GM04504 (cell line): Measurements from ENCODE around the gene C11orf21.

Experiments
- DNase-seq: peaks from one replicate; pipeline ENCODE4 v3.0.0-alpha.2; 2012; ENCODE audit warnings: low read depth

Gene C11orf21

DNA sequence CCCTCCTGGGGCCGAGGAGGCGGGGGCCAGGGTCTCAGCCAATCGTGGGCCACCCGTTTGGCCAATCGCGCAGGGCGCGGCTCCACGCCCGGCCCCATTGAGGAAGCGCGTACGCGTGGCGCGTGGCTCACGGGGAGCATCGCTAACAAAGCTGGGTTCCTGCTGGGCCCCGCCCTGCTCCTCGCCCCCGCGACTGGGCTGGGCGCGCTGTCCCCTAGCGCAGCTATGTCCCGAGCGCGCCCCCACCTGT lies 30.7 kb downstream of the C11orf21 start:
- DNase-seq: no peak

DNA sequence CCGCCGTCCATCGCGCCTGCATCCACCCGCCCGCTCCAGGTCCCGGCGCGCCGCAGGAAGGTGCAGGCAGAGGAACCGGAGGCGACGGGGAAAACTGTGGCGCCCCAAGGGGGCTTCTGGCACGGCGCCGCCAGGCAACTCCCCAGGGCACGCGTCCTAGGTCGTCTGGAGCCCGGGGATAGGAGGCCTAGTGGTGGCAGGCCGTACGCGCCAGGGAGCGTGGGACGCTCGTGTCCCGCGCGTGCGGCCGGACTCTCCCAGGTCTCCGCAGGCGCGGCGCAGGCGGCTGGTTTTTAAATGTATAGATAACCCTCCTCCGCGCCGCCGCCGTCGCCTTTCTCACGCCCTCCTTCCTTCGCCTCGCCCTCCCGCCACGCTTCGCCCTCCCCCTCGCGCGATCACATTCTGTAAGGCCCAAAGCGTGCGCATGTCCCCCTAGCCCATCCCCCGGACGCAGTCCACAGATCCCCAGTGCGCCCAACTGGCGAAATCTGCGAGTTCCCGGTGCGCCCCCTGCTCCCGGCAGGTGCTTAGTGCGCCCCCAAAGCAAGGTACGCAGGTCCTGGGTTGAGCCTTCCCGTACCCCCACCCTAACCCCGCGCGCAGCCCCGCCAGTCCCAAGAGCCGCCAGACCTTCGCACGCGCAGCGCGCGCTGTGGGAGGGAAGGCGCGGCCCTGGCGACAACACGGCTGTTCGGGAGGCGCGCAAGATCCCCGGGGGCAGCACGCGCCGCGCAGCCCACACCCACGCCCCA lies 31.2 kb downstream of the C11orf21 start, which contains the start of gene ASCL2:
Gene ASCL2, minus strand, starts transcription at position 267 of the 755 bp plus-strand sequence. Its CDS starts 256 bp downstream, at position 11.
- no peak for DNase-seq

DNA sequence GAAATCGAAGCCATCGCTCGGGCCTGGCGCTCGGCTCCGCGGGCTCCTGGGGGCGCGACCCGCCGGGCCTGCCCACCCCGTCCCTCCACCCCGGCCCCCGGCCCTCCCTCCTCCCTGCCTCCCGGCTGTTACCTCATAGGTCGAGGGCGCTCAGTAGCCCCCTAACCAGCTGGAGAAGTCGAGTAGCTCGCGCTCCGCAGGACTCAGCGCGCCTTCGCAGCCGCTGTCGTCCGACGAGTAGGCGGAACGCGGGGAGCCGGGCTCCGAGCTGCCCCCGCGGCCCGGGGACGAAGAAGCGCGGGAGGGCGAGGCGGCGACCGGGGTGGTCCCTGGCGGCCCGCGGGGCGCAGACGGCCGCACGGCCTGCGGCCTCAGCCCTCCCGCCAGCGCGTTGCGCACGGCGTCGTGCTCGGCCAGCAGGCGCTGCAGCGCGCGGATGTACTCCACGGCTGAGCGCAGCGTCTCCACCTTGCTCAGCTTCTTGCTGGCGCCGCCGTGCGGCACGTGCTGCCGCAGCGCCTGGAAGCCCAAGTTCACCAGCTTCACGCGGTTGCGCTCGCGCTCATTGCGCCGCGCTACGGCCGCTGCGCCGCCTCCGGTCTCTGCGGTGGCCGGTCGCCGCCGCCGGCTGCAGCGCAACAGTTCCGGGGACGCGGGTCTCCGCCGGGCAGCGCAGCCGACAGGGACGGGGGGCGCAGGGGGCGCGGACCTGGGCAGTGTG lies 32.0 kb downstream of the C11orf21 start:
- no peak for DNase-seq

DNA sequence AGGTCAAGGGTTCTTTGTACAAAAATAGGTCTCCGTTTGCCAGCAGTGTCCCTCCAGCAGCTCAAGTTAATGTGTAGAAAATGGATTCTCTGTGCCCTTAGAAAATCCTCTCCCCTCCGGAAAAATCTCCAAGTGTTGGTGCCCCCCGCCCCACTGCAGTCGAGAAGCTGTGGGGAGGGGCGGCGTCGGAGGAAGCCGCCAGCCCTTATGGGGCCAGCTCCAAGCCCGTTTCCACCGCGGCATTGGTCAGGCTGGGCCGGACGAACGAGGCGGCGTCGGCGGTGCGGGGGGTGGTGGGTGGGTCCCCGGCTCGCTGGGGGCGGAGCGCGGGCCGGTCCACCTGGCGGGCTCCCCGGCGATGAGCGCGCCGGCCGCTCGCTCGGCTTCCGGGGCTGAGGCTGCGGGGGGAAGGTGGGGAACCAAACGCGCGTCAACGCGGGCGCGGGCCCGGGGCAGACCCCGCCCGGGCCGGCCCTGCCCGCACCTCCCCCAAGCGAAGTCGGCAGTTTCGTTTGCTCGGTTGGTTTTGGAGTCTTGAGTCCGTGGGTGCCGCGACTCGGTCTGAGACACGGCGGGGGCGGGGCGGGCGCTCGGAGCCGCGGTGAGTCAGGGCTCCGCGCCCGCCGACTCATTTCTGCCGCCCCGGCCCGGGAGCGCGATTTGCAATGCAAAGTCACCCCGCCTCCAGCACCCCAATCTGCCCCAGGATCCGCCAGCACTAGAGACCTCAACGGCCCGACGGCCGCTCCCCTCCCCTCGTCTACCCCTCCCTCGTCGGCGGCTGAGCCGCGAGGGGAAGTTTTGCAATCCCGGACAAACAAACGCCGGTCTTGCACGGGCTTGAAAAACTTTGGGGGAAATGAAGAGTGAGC lies 32.8 kb downstream of the C11orf21 start:
- DNase-seq: no peak

DNA sequence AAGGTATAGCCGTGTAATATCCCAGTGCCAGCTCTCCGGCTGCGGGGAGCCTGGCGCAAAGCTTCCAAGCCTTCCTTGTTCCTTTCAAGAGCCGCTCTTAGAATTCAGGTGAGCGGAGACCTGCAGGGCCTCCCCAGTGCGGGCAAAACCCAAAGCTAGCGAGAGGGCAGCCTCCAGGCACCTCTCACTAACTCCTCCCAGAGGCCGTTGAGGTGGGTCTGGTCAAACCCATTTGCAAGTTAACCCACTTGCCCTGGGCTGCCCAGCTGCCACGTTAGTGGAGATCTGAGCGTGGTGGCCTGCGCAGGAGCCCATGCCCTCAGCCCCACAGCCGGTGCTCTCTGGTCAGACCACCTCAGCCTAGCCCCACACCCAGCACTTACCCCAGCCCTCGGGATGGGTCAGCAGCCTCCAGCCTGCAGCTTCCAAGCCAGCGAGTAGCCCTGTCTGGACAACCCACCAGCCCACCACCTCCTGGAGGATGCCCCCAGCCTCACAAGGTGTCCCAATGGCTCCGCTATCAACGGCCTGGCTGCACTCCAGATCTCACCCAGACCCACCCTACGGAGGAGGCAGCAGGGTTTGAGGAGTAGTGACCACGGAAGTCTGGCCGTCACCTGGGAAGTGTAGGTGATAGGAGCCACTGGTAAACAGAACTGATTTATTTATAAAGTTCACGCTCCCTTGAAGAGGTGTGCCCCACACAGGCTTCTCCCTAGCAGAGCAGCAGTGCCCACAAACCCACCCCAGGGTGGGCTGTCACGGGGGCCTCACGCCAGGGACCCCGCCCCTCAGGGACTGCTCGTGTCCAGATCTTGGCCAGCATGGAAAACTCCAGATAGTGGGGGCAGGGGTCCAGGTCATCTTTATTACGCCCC lies 33.6 kb downstream of the C11orf21 start:
- no peak for DNase-seq

DNA sequence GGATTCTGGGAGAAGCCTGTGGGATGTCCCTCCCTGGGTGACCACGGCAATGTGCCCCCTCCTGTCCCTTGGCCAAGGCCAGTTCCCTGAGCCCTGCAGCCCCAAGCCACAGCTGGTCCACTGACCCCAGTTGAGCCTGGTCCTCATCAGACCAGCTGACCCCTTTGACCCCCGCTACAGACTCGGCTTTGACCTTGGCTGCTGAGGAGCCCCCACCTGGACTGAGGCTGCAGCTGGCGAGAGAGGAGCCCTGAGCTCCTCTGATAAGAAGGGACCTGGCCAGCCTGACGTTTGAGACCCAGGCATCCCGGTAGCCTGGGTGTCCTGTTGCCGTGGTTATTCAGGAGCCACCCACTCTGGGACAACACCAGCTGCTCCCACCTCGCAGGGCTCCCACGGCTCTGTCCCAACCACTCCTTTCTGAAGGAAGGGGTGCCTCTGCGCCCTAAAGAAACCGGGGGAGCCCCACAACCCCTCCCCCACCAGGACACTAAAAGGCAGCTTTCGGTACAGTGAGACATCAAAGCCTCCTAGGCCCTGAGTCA lies 34.3 kb downstream of the C11orf21 start:
- DNase-seq: no peak

DNA sequence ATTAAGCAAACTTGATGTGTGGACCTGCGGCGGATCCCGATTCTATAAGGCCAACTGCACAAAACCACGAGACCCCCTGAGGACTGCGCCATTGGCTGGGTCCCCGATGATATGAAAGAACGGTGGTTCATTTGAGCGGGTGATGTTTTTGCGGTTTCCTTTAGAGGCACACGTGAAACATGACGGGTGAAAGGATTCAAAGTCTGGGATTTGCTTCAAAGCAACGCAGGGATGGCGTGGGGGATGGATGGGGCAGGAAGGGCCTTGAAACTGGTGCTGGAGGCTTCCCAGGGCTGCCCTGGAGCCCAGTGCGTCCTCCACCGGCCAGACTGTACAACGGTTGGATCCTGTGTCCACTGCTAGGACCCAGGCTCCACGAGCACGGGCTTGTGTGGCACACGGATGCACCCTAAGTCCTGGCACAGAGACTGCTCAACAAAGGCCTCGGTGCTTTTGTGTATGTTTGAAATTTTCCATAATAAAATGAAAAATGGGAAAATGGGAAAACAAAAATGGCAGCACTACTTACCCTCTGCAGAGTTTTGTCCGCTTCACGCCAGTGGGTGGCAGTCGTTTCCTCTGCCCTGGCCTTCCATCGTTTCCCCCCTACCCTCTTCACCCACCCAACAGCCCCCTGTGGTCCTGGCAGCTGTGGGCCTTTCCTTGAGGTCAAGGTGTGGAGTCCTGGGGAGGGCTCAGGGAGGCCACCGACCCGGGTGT lies 35.0 kb downstream of the C11orf21 start:
- DNase-seq: no peak

DNA sequence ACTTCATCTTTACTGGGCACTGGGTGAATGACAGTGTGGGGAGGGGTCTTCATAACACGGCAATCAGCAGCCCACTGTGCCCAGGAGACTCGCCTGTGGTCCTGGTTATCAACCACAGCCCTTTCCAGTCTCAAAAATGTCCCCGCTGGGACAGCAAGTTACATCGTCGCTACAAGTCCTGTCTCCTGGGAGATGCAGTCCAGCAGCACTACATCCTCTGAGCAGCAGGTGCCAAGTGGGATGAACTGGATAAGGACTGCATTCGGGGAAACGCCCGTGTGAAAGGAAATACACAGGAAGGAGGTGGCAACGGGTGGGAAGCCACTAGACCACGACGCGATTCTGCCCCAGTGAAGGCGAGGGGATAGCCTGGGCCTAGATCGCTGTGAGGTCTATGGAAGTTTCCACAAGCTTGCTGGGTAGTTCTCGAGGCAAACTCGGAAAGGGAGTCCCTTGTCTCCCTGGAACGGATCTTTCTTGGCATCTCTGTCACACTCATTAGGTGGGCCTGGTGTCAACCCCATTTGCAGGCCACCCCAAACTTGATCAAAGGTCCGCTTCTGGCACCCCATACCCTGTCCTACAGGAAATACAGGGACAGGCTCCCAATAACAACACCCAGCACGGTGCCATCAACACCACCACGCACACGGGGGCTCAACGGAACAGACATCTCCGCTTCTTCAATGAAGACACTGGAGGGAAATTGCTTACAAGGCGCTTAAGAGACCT lies 35.7 kb downstream of the C11orf21 start:
- no peak for DNase-seq

DNA sequence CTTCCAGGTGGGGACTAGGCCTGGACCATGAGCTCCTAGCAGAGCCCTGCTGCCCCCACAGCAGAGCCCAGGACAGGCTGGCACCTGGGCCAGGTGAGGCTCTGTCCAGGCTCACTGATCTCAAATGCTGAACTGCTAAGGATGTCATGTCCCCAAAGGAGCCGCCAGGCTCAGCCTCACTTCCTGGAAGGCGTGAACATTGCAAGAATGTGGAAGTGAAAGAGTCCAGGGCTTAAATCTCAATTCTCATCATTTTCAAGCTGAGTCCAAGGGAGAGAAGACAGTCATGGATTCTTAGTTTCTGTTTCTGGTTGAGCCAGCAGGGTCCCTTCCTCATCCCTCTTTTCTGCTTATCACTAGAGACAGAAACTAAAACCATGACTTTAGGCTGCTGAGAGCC lies 36.3 kb downstream of the C11orf21 start:
- no peak for DNase-seq

DNA sequence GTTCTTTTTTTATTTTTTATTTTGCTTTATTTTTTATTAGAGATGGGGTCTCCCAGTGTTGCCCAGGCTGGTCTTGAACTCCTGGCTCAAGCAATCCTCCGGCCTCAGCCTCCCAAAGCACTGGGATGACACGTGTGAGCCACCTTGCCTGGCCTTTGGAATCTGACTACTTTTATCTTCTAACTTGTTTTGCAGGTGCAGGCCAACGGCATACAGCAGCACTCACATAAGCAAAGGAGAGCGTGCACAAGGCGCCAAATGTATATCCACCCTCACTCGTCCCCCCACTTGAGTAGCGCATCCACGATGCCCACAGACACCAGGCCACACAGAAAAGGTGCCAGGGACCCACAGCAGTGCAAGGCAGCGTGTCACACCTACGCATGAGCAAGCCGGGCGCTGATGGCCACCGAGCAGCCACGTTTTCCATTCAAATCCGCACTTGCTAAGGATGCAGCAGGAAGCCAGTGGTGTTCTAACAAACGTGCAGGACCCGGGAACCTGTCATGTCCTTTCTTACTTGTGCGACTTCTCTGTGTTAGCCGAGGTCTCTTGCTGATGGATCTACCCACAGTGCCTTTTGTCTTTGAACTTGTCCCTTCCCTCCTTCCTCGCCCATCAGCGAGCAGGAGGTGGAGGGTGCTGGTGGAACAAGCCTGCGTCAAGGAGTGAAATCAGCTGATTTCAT lies 37.2 kb downstream of the C11orf21 start:
- no peak for DNase-seq

DNA sequence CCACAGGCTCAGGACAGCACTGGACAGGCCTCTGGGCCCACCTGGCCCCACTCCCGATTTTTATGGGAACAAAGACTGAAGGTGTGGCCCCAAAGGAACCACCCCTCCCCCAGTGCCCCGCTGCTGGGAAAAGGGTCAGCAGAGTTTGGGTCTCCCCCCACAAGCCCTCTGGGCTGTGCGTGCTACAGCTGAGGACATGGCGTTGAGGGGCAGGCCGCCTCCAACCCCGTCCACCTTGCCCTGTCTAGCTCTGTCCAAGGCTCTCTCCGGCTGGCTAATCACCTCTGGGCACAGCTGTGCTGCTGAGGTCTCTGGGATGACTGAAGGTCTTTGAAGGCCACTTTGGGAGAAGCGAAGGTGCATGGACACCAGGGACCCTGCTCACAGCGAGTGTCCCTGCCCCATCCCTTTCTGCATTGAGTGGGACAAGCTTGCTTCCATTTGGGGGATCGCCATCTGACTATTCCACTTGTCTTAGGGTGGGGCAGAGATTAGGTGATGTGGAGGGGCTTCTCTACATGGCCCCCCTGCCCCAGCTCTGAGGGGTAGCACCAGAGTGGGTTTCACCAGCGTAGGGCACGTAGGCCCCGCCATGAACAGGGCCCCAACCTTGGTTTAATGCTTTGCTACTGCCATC lies 37.9 kb downstream of the C11orf21 start:
- DNase-seq: no peak

DNA sequence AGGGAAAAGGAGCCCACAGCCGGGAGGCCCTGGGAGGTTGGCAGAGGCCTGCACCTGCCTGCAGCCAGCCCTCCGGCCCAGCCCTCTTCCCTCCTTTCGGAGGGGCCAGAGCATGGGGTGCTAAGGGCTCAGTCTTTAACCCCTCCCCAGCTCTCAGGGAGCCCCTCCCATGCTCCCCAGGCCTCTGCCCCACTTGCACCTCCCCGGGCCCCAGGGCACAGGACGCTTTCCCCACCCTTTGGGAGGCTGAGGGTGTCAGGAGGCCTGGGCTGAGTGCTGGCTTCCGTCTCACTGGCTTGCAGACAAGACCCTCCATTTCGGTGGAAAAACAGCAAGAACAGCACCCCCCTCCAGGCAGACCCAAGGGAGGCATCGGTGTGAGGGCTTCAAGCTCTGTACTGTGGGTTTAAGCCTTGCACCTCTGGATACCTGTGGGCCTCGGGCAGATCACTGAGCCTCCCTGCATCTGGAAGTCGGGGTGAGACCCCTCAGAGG lies 38.6 kb downstream of the C11orf21 start:
- no peak for DNase-seq

DNA sequence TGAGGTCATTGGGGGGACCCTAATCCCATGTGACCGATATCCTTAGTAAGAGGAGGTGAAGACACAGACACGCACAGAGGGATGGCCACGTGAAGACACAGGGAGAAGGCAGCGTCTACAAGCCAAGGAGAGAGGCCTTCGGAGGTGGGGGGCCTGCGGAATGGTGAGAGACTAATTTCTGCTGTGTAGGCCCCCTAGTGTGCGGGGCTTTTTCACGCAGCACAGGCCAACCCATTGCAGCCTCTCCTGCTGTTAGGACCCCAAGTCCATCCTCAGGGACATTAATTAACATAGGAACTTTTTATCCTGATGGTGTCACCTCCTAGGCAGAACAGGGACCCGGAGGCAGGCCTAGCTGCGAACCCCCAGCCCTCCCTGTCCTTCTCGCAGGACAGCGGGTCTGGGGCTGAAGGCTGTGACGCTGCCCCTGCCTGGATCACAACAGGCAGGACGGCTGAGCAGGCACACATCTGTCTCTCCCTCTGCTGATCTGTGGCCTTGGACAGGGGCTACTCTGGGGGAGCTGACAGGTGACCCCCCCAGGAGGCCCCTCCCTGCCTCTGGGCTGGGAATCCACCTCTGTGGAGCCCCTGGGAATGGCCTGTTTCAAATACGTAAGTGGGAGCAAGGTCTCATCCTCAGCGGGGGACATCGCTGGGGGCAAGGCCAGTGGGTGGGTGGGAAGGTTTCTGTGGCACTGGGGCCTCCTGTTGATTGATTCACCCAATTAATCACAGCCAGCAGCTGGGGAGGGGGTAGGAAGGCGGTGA lies 39.2 kb downstream of the C11orf21 start:
- no peak for DNase-seq

DNA sequence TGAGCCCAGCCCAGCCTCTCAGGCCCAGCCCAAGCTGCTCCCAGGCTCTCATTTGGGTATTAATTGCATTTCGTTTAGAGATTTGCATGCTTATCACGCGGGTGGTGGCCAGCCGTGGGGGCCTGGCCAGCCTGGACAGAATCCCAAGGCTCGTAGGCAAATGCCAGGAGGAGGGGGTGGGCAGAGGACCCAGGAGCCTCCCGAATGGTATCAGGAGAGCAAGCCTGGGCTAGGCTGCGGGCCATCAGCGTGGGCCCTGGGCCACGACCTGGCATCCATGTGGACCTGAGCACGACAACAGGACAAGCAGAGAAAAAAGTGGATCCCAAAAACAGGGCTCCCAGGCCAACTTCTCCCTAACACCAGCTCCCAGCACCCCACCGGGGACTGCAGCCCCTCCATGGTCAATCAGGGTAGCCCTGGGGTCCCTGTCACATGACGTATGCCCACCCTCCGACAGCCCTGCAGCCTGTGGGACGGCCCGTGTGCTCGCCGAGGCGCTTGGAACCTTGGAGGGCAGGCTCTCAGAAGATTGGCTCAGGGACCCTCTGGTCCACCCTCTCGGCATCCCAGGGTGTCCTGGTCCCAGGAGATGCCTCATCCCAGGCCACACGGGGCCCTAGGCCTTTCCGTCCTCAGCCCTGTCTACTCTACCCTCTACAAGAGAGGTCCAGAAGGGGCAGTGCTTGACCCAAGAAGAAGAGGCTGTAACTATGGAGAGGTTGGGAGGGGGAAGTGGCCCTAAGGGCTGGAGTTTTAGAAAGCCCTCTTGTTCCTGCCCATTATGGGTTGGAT lies 40.1 kb downstream of the C11orf21 start:
- no peak for DNase-seq

DNA sequence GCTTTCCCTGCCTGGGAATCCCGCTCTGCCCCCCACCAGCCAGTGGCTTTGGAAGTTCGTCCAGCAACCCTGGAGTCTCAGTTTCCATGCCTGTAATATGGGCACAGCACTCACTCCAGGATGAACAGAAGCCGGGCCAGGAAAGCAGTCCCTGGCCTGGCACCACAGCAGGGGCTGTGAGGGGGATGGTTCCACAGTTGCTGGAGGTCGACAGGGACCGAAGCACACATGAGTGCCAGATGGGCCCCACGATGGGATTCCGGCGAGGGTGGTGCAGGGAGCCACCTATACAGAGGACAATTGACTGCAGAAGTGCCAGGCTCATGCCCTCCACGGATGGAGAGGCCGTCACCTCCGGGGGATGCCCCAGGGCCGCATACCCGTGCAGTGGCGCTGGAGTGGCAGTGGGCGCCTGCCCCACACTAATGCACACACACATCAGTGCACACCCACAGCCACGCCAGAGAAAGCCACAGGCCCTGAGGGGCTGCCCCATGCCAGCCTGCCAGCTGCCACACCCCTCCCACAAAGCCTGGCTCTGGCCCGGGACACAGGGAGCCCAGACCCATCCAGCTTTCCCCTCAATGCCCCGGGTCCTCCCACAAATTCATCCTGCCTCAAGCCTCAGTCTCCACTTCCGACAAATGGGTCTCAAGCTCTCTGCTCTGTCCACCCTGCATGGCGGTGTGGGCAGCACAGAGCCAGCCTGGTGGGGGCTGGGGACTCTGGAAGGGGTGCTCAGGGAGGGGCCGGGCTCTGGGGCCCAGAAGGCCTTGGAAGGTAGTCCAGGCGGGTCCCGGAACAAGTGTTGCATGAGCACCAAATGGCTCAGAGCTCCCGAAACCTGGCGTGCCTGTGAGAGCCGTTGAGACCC lies 41.0 kb downstream of the C11orf21 start:
- DNase-seq: no peak

DNA sequence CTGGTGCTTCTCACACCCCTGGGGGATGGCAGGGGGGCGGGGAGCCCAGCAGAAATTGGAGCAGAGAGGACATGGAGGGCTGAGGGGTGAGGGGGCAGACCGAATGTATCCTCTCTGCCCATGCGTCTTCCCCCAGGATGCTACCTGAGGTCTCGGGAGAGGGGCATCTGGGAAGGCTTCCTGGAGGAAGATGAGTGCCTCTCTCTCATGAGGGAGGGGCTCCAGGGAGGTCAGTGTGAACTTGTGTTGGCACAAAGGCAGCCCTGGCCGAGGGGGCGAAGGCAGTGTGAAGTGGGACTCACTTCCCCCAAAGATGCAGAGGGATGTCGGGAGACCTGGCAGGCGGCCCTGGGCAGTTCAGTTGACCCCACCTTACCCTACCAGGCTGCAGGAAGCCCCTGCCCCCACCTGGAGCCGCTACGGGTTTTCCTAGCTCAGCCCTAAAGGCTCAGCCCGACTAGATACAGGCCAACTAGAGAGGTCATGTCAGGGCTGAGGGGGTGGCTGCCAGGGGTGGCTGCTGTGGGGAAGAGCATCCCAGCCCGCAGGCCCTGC lies 41.7 kb downstream of the C11orf21 start:
- DNase-seq: no peak
